Central memory CD4-positive, alpha-beta T cell (primary cell): Measurements from ENCODE around the gene SIL1.

Experiments used
- DNase-seq: peaks from one replicate; pipeline ENCODE4 v3.0.0; 2022

SIL1 gene

GRCh38 chr5:138974227-138975063, 223.7 kb downstream of the SIL1 start:
- DNase-seq: no peak

GRCh38 chr5:138972836-138973235, 225.3 kb downstream of the SIL1 start:
- DNase-seq: no peak

GRCh38 chr5:138972230-138972629, 225.9 kb downstream of the SIL1 start:
- DNase-seq: no peak

GRCh38 chr5:138969323-138970002, 228.7 kb downstream of the SIL1 start:
- no peak for DNase-seq

GRCh38 chr5:138968601-138969000, 229.6 kb downstream of the SIL1 start:
- no peak for DNase-seq

- no peak for DNase-seq
These were observed 230.2 kb downstream of the SIL1 start for GRCh38 chr5:138967791-138968448.

- DNase-seq: no peak
These were observed 231.8 kb downstream of the SIL1 start for GRCh38 chr5:138966236-138966985.

- DNase-seq: no peak
These were observed 232.5 kb downstream of the SIL1 start for GRCh38 chr5:138965626-138966025.

- DNase-seq: no peak
These were observed 233.4 kb downstream of the SIL1 start for GRCh38 chr5:138964647-138965201.

GRCh38 chr5:138963763-138964371, 234.3 kb downstream of the SIL1 start:
- no peak for DNase-seq

- DNase-seq: no peak
These were observed 235.4 kb downstream of the SIL1 start for GRCh38 chr5:138962614-138963370.

GRCh38 chr5:138961729-138962128, 236.4 kb downstream of the SIL1 start:
- DNase-seq: no peak

GRCh38 chr5:138961221-138961620, 236.9 kb downstream of the SIL1 start:
- no peak for DNase-seq

- DNase-seq: no peak
These were observed 237.9 kb downstream of the SIL1 start for GRCh38 chr5:138960145-138960692.

GRCh38 chr5:138956801-138957200, 241.4 kb downstream of the SIL1 start:
- no peak for DNase-seq

- DNase-seq: no peak
These were observed 242.4 kb downstream of the SIL1 start for GRCh38 chr5:138955671-138956295.

GRCh38 chr5:138955013-138955660, 243.0 kb downstream of the SIL1 start:
- DNase-seq: no peak

- no peak for DNase-seq
These were observed 243.7 kb downstream of the SIL1 start for GRCh38 chr5:138954257-138955012.
